HG03558 (cell line): ENCODE data around the gene BRINP2.
"Not testable (repeated sequence)": the region's sequence is repeated elsewhere in the genome, so short reads cannot be mapped to it uniquely, and the experiment has no call there.

Experiments
- ATAC-seq: cut with Tn5 transposase; IDR thresholded peaks from one replicate; pipeline ENCODE4 v1.9.1; 2021; ENCODE audit warnings: moderate number of reproducible peaks; ENCODE audit not compliant: unreplicated experiment; ENCODE audit errors: extremely low read depth

The BRINP2 gene

GRCh38 chr1:177306019-177306415, 135.3 kb downstream of the BRINP2 start:
- ATAC-seq: no peak

- ATAC-seq: no peak
Observed at GRCh38 chr1:177306981-177307380, 136.2 kb downstream of the BRINP2 start.

GRCh38 chr1:177307771-177308170, 137.0 kb downstream of the BRINP2 start:
- ATAC-seq: no peak

GRCh38 chr1:177309880-177310279, 139.1 kb downstream of the BRINP2 start:
- ATAC-seq: no peak

- ATAC-seq: no peak
Observed at GRCh38 chr1:177310326-177310725, 139.6 kb downstream of the BRINP2 start.

- no peak for ATAC-seq
Observed at GRCh38 chr1:177311111-177311510, 140.4 kb downstream of the BRINP2 start.

- no peak for ATAC-seq
Observed at GRCh38 chr1:177311586-177311985, 140.8 kb downstream of the BRINP2 start.

- ATAC-seq: no peak
Observed at GRCh38 chr1:177315261-177315660, 144.5 kb downstream of the BRINP2 start.

- ATAC-seq: no peak
Observed at GRCh38 chr1:177315761-177316160, 145.0 kb downstream of the BRINP2 start.

GRCh38 chr1:177321434-177321833, 150.7 kb downstream of the BRINP2 start:
- ATAC-seq: not testable (repeated sequence)

- no peak for ATAC-seq
Observed at GRCh38 chr1:177328251-177328650, 157.5 kb downstream of the BRINP2 start.

GRCh38 chr1:177329871-177330270, 159.1 kb downstream of the BRINP2 start:
- no peak for ATAC-seq
